Activated effector memory CD4-positive, alpha-beta T cell treated with Interleukin-2 at 50 U/mL for 16 hours (primary cell): Measurements from ENCODE around the gene NPAS3.

ENCODE experiments used
- DNase-seq: peaks from one replicate; pipeline ENCODE4 v3.0.0-alpha.2; 2020

NPAS3 gene

DNA sequence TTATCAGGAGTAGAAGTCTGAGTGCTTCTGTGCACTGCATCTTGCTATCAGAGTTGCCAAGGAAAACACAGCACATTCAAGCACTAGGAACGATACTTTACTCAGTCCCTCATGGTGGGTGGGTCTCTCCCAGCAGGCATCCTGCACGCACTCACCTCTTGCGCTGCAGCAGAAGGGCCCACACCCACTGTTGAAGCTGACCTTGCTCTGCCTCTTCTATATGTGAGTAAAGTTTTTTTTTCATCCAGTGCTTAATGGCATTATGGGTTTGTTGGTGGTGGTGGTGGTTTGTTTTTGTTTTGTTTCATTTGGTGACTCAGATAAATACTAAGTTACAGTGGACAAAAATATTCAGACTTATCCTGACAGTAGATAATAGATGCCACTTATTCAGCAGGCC lies 663.7 kb downstream of the NPAS3 start:
- DNase-seq = no peak

DNA sequence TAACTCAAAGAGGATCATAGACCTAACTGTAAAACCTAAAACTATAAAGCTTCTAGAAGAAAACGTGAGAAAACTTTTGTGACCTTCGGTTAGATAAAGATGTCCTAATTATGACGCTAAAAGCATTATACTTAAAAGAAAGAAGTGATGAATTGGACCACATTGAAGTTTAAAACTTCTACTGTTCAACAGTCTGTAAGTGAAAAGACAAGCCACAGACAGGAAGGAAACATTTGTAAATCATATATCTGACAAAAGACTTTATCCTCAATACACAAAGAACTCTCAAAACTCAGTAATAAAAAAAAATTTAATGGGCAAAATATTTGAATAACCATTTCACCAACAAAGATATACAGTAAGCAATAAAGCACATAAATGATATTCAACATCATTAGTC lies 667.9 kb downstream of the NPAS3 start:
- no peak for DNase-seq

DNA sequence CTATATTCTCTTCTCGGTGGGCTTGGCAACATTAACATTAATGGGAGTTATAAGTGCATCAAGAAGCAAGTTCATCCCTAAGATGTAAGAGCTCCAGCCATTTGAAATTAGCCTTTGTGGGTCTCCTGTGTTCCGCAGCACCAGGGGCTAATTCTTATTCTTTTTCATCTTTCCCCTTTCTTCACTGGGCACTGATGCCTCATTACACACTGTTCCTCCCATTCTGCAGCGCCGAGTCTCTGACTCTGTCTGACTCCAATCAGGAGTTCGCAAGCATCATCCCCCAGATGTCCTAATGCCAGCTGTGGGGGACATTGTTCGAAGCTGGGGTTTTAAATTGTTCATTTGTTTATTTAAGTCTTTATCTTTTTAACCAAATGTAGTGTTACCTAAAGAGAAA lies 670.9 kb downstream of the NPAS3 start:
- DNase-seq = no peak

DNA sequence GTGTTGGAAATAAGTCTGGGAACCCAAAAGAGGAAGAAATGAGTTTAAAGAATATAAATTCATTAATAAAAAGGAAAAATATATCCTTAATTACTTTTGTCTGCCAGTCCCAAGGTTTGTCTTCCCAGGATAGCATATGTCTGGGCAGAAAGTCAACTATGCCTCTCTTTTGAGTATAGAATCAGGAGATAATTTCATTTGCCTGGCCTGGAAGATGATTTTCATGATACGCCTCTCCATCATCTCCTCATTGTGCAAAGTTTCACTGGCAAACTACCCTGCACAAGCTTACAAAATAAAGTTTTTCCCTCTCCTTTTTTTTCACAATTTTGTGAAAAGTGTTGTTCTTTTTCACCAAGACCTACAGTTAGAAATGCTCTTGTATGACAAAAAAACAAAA lies 671.4 kb downstream of the NPAS3 start:
- DNase-seq = no peak

DNA sequence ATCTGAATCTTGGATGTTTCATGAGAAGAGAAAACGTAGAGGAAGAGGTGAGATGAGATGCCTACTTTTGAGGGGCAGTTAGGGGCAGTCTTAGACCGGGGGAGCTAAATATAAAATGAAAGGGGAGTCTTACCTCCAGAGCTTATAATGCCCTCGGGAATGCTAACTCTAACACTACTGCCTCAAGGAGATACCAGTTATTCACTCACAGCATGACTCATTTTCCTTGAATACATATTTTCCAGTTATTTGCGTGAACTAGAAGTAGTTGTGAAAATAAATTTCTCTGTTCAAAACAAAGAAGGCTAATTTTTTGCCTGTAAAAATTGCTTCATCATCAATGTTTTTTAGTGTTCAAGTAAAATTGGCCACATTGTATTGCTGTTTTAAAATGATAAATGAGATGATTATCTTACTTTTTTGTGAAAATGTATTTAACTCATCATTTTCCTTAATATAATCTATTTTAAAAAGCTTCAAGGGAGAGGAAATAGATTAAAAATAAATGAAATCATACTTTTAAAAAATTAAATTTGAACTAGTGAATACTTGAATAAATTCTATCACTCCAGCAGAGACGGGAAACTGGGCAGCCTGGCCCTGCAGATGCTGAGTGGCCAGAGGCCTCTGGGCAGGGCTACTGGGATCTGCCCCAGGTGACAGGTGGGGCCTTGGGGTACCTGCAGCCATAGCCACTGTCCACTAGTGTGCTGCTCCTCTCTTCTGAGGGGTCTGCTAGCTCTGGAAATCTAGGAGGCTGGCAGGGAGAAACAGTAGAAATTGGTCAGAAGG lies 672.9 kb downstream of the NPAS3 start:
- DNase-seq = no peak

DNA sequence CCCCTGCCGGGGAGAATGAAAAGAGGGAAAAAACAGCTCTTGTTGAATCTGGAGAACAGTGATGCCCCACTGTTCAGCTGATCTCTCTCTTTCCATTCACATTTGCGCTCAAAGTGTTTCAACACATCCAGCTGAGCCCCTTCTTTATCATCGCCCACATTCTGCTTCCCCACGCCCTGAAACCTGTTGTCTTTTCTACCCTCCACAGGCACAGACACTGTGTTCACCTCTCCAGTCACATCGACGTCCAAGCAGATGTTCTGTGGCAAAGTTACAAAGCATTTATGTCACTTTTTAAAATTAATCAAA lies 673.5 kb downstream of the NPAS3 start:
- no peak for DNase-seq

- no peak for DNase-seq
These were observed 678.5 kb downstream of the NPAS3 start for GRCh38 chr14:33617154-33617553.

DNA sequence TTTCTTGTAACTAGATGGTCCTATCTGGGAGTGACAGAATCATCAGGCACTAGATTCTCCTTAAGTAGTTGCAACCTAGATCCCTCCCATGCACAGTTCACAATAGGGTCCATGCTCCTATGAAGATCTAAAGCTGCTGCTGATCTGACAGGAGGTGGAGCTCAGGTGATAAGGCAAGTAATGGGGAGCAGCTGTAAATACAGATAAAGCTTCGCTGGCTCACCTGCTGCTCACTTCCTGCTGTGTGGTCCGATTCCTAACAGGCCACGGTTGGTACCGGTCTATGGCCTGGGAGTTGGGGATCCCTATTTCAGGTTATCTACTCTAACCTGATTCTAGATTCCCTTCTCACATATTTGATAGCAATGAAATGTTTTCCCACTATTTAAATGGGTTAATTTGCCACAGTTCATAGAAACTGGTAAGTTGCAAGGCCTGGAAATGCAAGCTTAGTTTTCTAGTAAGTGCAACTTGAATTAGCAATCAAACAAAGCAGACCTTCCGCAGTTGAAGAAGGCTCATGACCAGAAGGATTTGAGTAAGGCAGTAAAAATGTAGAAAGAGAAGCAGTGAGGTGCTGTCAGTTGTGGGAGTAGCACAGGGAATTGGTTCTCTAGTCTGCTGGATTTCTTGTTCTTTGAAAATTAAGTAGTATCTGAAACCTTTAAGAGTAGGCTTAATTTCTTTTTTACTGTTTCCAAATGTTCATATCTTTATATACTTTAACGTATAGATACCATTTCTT lies 679.9 kb downstream of the NPAS3 start:
- no peak for DNase-seq

GRCh38 chr14:33622496-33622895 lies 683.8 kb downstream of the NPAS3 start:
- no peak for DNase-seq

- DNase-seq = no peak
These were observed 691.1 kb downstream of the NPAS3 start for GRCh38 chr14:33629792-33630191.

DNA sequence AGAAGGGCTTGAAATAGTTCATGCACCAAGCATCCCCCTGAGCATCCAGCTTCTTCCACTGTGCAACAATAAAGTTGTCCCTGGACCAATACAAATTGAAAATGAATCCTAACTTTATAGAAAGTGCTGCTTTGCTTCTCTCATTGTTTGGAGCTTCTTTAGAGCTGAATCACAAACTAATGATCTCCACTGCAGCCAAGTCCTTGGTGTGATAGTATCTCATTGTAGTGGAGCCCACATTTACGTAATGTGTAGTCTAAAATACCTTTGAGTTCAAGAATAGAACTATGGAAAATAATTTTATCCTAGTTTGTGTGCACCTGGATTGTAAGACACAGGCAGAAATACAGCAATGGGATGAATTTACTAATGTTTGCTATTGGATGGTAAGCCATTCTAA lies 692.3 kb downstream of the NPAS3 start:
- no peak for DNase-seq

DNA sequence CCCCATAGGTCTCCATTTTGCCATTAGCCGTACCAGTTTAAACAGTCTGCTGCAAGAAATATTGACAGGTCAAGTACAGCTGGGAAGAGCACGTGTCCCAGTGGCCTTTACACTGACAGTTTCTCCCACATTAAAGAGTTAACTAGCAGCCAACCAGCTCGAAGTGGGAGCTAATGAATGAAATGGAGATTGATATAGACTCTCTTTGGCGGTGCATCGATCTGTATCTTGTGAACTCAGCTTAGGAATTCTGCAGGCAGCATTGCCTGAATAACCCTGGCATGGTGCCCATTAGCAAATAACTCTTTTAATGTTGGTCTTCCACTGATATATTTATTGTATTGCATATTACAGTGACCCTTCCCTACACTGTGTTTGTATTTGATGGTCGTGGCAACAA lies 692.8 kb downstream of the NPAS3 start:
- DNase-seq = no peak

DNA sequence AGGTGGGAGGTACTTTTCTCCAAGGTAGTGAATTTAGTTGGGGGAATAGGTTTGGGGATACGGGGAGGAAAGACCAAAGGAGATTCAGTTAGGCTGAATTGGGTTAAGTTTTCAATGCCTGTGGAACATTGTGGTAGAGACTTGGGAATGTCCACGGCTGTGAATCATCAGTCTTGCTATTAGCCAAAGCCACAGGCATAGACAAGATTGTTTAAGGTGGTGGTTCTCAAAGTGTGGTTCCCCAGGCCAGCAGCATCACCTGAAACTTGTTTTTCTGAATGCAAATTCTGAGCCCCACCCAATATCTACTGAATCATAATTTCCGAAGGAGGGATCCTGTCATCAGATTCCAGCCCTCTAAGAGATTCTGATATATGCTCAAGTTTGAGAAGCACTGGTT lies 696.0 kb downstream of the NPAS3 start:
- no peak for DNase-seq

- DNase-seq = no peak
These were observed 698.0 kb downstream of the NPAS3 start for GRCh38 chr14:33636716-33637115.

GRCh38 chr14:33642080-33642479 lies 703.4 kb downstream of the NPAS3 start:
- DNase-seq = no peak

DNA sequence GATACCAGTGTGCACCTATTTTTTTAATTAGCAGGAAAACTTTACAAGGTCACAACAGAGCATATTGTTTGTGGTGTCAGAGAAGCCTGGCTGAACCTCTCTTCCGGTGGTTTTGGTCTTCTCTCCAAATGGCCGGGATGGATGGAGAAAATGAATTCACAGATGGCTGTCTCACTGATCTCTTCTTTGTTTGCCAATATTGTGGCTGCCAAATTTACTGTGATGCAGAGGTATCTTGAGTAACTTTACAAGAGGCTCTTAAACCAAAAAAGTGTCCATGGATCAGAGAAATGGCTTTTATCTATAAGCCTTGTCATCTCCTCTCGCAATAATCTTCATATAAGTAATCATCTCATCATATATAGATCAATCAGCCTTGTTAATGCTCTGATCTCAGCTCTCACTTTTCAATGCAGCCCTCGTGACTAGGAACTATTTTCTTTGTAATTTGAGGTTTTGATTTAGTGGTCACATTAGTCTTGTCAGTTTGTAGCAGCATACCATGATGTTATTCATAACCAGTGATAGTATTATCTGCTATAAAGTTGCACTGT lies 704.1 kb downstream of the NPAS3 start:
- DNase-seq = no peak

DNA sequence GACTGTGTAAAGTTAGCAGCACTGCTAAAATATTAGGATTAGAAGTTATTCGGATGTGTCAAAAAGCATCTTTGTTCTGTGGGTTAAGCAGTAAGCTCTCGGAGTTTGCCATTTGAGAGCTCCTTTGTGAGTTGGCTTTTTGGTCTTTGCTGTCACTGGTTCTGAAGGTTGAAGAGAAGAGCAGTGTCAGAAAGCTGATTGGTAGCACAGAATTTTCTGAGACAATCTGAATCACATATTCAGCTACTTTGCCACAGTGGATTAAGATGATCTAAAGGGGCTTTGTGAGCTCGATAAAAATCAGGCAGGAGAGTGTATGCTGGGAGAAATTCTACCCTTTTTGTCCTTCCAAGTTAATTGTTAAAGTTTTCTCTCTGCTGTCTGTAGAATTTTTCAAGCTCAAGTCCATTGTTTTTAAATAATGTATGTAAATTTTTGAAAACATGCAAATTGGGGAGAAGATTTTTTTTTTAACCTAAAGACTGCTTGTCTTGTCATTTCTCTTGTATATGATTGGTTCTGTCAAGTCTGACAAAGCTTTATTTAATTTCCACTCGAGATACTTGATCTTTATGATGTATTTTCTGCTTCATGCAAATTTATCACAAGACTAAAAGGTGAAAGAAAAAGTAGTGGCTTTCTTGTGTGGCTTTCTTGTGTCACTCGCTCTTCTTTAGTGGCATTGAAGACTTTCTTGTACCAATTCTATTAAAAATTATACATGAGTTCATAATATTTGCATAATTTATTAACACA lies 704.9 kb downstream of the NPAS3 start:
- DNase-seq = no peak

GRCh38 chr14:33646692-33647260 lies 708.1 kb downstream of the NPAS3 start:
- DNase-seq = no peak

DNA sequence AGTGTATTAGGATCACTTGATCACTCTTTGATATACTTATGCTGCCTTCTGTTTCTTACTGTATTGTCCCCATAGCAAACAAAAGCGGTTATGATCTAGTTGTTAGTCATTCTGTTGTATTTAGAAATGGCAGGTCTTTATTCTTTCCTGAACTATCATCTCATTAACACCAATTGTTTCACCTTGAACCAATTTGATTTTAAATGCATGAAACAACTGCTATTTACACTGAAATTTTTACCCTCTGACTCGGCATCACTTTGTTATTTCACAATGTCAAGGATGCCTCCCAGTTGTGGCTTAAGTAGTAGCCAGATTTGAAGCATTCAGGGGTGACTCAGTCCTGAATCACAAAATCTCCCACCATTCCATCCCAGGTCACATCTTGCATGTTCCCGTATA lies 708.7 kb downstream of the NPAS3 start:
- DNase-seq = no peak

- no peak for DNase-seq
These were observed 711.8 kb downstream of the NPAS3 start for GRCh38 chr14:33650430-33650829.

DNA sequence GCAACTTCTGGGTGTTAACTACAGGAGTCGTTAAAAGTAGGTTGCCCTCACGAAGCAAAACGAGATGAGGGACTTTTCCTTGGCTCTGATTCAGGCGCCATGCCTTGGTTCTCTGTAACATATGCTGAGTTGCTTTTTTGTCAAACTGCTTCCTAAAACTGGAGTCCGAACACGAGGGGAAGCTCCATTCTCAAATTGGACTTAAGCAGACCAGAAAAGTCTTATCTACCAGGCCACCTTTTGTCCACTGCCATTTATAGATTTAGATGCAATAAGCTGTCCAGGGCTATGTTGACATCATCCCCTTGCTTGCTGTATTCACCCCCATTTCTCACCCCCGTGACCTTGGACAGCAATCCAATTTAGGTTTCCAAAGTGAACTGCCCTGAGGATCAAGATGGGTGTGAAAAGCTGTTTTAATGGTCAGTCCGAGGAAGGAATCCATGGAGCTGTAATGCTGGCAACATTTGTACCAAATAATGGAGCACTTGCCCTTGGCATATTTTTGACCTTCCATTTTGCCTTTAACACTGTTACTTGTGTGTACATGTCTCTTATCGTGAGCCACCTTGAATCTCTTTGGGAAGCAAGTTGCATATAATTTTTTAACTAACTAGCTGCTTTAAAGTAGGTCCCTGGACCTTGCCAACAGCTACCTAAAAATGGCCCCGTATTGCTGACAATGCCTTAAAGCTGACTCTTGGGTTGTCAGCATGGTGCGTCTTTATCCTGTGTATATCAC lies 714.1 kb downstream of the NPAS3 start:
- no peak for DNase-seq

DNA sequence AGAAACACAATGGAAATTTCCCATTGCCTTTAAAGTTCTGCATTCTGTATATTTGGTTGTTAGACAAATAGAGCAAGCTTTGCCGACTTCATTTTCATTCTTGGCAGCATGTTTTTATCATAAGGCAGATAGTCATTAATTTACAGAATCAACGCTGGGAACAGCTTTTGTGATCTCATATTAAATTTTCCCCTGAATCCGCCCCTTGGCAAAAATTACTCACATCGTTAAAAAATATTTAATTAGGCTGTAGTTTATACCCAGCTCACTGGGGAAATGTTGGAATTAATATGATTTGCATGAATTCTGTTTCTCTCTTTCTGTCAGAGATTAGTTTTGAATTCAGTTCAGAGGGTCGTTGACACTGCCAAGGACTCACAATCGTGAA lies 714.6 kb downstream of the NPAS3 start:
- no peak for DNase-seq

- DNase-seq = no peak
These were observed 716.7 kb downstream of the NPAS3 start for GRCh38 chr14:33655421-33655820.
